HL-60 (cell line): ENCODE results near the gene ATP2B3.

Experiments used
- DNase-seq, 2 experiments: peaks; one replicate each; pipeline ENCODE4 v3.0.0-alpha.2; 2010 to 2020; ENCODE audit warnings: low read depth in 1 of 2, low spot score in 1 of 2
- H3K27ac ChIP-seq: fragments of 250-450 bp; sonication (Bioruptor Pico); replicated peaks from 2 replicates; pipeline ENCODE4 v1.5.1; 2020; ENCODE audit warnings: mild to moderate bottlenecking, moderate library complexity
- H3K27me3 ChIP-seq: fragments of 250-450 bp; sonication (Bioruptor Pico); 2 replicates; pipeline ENCODE4 v1.5.1; 2021; ENCODE audit warnings: mild to moderate bottlenecking, moderate library complexity; ENCODE audit not compliant: insufficient read depth, poor library complexity, severe bottlenecking
- H3K4me3 ChIP-seq: replicated peaks from 2 replicates; pipeline ENCODE4 v1.5.1; 2011; ENCODE audit warnings: mild to moderate bottlenecking, control low read depth, low read length; ENCODE audit not compliant: insufficient read depth
- GABPA ChIP-seq: IDR thresholded peaks from 2 replicates; pipeline ENCODE4 v1.6.1; 2012; ENCODE audit warnings: low read depth
- POLR2AphosphoS5 ChIP-seq: IDR thresholded peaks from 2 replicates; pipeline ENCODE4 v1.6.1; 2012; ENCODE audit warnings: low read depth
- SPI1 ChIP-seq: IDR thresholded peaks from 2 replicates; pipeline ENCODE4 v1.6.1; 2012; ENCODE audit warnings: low read depth, mild to moderate bottlenecking, borderline replicate concordance
- TF ChIP-seq, protein P1 (sequence below): IDR thresholded peaks from one replicate; pipeline ENCODE4 v1.5.1; 2011; ENCODE audit warnings: low read length, control low read depth, inconsistent platforms; ENCODE audit not compliant: insufficient read depth
- TF ChIP-seq, protein P2 (sequence below): IDR thresholded peaks from 2 replicates; pipeline ENCODE4 v1.6.1; 2012; ENCODE audit warnings: low read depth; ENCODE audit not compliant: insufficient replicate concordance

ATP2B3 gene

DNA sequence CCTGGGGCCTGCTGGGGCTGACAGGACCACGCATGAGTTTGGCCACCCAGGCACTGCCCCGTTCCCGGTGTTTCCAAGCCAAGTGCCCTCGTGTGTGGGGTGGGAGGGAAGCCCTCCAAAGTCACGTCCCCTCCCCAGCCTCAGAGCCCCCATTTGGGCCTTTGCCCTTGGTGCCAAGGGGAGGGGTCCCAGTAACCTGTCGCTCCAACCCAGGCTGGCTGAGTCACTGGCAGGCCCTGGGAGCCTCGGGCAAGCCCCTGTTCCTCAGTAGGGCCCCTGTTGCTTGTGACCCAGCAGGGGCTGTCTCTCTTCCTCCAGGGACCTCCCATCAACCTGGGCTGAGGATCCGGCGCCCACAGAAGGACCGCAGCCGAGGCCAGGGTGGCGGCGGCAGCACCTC, 36.4 kb upstream of the ATP2B3 start:
- DNase-seq: no peak
- no peak for TF ChIP-seq POLR2AphosphoS5
- TF ChIP-seq, protein P1, sequence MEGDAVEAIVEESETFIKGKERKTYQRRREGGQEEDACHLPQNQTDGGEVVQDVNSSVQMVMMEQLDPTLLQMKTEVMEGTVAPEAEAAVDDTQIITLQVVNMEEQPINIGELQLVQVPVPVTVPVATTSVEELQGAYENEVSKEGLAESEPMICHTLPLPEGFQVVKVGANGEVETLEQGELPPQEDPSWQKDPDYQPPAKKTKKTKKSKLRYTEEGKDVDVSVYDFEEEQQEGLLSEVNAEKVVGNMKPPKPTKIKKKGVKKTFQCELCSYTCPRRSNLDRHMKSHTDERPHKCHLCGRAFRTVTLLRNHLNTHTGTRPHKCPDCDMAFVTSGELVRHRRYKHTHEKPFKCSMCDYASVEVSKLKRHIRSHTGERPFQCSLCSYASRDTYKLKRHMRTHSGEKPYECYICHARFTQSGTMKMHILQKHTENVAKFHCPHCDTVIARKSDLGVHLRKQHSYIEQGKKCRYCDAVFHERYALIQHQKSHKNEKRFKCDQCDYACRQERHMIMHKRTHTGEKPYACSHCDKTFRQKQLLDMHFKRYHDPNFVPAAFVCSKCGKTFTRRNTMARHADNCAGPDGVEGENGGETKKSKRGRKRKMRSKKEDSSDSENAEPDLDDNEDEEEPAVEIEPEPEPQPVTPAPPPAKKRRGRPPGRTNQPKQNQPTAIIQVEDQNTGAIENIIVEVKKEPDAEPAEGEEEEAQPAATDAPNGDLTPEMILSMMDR: no peak
- no peak for TF ChIP-seq SPI1
- TF ChIP-seq, protein P2, sequence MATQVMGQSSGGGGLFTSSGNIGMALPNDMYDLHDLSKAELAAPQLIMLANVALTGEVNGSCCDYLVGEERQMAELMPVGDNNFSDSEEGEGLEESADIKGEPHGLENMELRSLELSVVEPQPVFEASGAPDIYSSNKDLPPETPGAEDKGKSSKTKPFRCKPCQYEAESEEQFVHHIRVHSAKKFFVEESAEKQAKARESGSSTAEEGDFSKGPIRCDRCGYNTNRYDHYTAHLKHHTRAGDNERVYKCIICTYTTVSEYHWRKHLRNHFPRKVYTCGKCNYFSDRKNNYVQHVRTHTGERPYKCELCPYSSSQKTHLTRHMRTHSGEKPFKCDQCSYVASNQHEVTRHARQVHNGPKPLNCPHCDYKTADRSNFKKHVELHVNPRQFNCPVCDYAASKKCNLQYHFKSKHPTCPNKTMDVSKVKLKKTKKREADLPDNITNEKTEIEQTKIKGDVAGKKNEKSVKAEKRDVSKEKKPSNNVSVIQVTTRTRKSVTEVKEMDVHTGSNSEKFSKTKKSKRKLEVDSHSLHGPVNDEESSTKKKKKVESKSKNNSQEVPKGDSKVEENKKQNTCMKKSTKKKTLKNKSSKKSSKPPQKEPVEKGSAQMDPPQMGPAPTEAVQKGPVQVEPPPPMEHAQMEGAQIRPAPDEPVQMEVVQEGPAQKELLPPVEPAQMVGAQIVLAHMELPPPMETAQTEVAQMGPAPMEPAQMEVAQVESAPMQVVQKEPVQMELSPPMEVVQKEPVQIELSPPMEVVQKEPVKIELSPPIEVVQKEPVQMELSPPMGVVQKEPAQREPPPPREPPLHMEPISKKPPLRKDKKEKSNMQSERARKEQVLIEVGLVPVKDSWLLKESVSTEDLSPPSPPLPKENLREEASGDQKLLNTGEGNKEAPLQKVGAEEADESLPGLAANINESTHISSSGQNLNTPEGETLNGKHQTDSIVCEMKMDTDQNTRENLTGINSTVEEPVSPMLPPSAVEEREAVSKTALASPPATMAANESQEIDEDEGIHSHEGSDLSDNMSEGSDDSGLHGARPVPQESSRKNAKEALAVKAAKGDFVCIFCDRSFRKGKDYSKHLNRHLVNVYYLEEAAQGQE: no peak
- TF ChIP-seq GABPA: no peak

DNA sequence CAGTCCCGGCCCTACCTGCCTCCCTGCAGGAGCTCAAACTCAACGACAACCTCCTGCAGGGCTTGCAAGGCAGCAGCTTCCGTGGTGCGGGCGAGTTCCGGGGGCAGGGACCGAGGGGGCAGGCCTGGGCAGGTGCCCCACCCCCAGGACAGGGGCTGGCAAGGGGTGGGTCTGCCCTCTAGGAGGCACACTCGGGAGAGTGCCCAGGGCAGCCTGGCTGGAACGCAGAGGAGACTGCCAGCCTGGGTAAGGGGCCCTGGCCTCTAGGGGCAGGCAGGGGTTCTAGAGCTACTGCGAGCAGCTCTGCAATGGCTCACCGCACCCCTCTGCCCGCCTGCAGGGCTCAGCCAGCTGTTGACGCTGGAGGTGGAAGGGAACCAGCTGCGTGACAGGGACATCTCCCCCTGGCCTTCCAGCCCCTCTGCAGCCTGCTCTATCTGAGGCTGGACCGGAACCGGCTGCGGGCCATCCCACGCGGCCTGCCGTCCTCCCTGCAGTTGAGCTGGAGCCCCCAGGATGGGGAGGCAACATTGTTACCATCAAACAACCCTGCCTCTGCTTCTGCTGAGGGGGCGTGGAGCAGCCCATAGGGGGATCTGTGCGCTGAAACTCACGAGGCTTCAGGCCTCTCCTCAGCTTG, 34.9 kb upstream of the ATP2B3 start:
- no peak overlapping the region for H3K4me3 ChIP-seq
- no peak overlapping the region for H3K27ac ChIP-seq
- no peak for DNase-seq
- no peaks in the 10 kb centered on the region for H3K27me3 ChIP-seq
- TF ChIP-seq, protein P1: no peak
- no peak for TF ChIP-seq GABPA
- TF ChIP-seq, protein P2: no peak
- no peak for TF ChIP-seq SPI1
- TF ChIP-seq POLR2AphosphoS5: no peak

More for the DNA sequence above, 36.4 kb upstream of the ATP2B3 start:
- H3K27me3 ChIP-seq: no peaks in the 10 kb centered on the region
- H3K4me3 ChIP-seq: no peak overlapping the region
- no peak overlapping the region for H3K27ac ChIP-seq

DNA sequence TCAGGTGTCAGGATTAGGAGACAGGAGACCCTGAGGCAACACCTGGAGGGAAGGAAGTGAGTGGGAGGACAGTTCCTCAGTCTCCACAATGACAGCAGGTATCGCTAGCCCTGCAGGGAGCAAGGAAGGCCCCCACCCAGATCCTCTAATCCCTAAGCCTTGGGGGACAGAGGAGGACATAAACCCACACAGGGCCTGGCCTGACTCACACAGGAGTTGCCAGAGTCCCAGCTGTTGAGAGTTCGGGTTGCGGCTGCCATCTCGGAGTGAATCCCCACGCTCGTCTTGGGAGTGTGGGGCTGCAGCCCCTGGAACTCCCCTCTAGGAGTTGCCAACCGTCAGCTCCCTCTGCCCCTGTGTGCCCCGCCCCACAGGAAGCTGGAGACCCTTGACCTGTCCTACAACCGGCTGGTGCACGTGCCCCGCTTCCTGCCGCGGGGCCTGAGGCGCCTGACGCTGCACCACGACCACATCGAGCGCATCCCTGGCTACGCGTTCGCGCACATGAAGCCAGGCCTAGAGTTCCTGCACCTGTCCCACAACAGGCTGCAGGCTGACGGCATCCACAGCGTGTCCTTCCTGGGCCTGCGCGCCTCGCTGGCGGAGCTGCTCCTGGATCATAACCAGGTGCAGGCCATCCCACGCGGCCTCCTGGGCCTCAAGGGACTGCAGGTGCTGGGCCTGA, 31.9 kb upstream of the ATP2B3 start:
- TF ChIP-seq, protein P2: no peak
- TF ChIP-seq SPI1: no peak
- no peaks in the 10 kb centered on the region for H3K27me3 ChIP-seq

More for the DNA sequence above, 31.9 kb upstream of the ATP2B3 start:
- Histone ChIP-seq H3K27ac (no peak overlapping the region), H3K4me3 (no peak overlapping the region)
- no peak for DNase-seq
